ENCODE results near the gene KIF24. TPM values are rescaled to one million over a fixed set of nuclear protein-coding genes. Genes with fewer than 3 reads are reported as not detected.
"Not testable (repeated sequence)": the region's sequence is repeated elsewhere in the genome, so short reads cannot be mapped to it uniquely, and the experiment has no call there.

KIF24 gene
- total RNA-seq, 1 experiment from 2014 or later, result 5.8 TPM

- H3K9ac ChIP-seq (ENCODE audit: low read length); intact Hi-C loops (cut with micrococcal nuclease); H3K4me2 ChIP-seq (ENCODE audit: low read length); H3K9me2 ChIP-seq (ENCODE audit: insufficient read depth); RAD21 ChIA-PET (ENCODE audit: low non-redundant PET in 1 of 2, low total read pairs in 2 of 2, uncharacterized antibody in 2 of 2, unreplicated experiment in 2 of 2); H3K36me3 ChIP-seq (ENCODE audit: control insufficient read depth in 1 of 2, insufficient read depth in 2 of 2, low read length in 2 of 2); H3K27ac ChIP-seq (ENCODE audit: low read depth, low read length); H3K27me3 ChIP-seq (ENCODE audit: insufficient read depth, low read length); H4K20me1 ChIP-seq (ENCODE audit: insufficient read depth); POLR2A ChIA-PET; H3K4me1 ChIP-seq (ENCODE audit: control insufficient read depth in 1 of 2, insufficient read depth in 2 of 2, low read length in 2 of 2); CTCF ChIA-PET; H2AFZ ChIP-seq (ENCODE audit: low read depth, low read length, poor library complexity, severe bottlenecking); DNase-seq (ENCODE audit: low read depth, low spot score); H3K79me2 ChIP-seq (ENCODE audit: insufficient read depth, low read length); H3K9me3 ChIP-seq (ENCODE audit: control insufficient read depth in 1 of 2, insufficient read depth in 1 of 2, low read depth in 1 of 2, low read length in 2 of 2); ATAC-seq; H3K4me3 ChIP-seq (replicated peaks in 1 of 2; ENCODE audit: low read depth in 1 of 2, low read length in 2 of 2); BruUV-seq (replicated peaks): not testable (repeated sequence)
Observed at GRCh38 chr9:34352122-34352652, 23.1 kb upstream of the KIF24 start.

GRCh38 chr9:34349324-34349723 is 20.3 kb upstream of the KIF24 start:
- no peak overlapping the region for H3K27ac ChIP-seq (ENCODE audit: low read depth, low read length)
- DNase-seq (ENCODE audit: low read depth, low spot score) (no peak), ATAC-seq (no peak)
- ChIA-PET POLR2A (no interaction called here), CTCF (no interaction called here), RAD21 (ENCODE audit: low non-redundant PET in 1 of 2, low total read pairs in 2 of 2, uncharacterized antibody in 2 of 2, unreplicated experiment in 2 of 2) (no interaction called here)
- H3K9me3 ChIP-seq (ENCODE audit: control insufficient read depth in 1 of 2, insufficient read depth in 1 of 2, low read depth in 1 of 2, low read length in 2 of 2), result no peaks in the 10 kb centered on the region
- H3K36me3 ChIP-seq (ENCODE audit: control insufficient read depth in 1 of 2, insufficient read depth in 2 of 2, low read length in 2 of 2), result no peaks in the 10 kb centered on the region
- no peak overlapping the region for H3K4me2 ChIP-seq (ENCODE audit: low read length)
- H3K79me2 ChIP-seq (ENCODE audit: insufficient read depth, low read length), result no peaks in the 10 kb centered on the region
- H3K4me3 ChIP-seq (replicated peaks in 1 of 2; ENCODE audit: low read depth in 1 of 2, low read length in 2 of 2), result no peak overlapping the region
- no peaks in the 10 kb centered on the region for H3K9me2 ChIP-seq (ENCODE audit: insufficient read depth)
- intact Hi-C loops (cut with micrococcal nuclease), result no loop called here
- no peaks in the 10 kb centered on the region for H3K4me1 ChIP-seq (ENCODE audit: control insufficient read depth in 1 of 2, insufficient read depth in 2 of 2, low read length in 2 of 2)
- H3K27me3 ChIP-seq (ENCODE audit: insufficient read depth, low read length), result no peaks in the 10 kb centered on the region
- H3K9ac ChIP-seq (ENCODE audit: low read length), result no peak overlapping the region
- no peak for TF ChIP-seq ELF1 (IDR thresholded peaks at IDR 0.05; ENCODE audit: borderline replicate concordance, low read depth)
- no peak for TF ChIP-seq EGR1 (IDR thresholded peaks at IDR 0.05; ENCODE audit: low read depth)
- TF ChIP-seq, protein P1, sequence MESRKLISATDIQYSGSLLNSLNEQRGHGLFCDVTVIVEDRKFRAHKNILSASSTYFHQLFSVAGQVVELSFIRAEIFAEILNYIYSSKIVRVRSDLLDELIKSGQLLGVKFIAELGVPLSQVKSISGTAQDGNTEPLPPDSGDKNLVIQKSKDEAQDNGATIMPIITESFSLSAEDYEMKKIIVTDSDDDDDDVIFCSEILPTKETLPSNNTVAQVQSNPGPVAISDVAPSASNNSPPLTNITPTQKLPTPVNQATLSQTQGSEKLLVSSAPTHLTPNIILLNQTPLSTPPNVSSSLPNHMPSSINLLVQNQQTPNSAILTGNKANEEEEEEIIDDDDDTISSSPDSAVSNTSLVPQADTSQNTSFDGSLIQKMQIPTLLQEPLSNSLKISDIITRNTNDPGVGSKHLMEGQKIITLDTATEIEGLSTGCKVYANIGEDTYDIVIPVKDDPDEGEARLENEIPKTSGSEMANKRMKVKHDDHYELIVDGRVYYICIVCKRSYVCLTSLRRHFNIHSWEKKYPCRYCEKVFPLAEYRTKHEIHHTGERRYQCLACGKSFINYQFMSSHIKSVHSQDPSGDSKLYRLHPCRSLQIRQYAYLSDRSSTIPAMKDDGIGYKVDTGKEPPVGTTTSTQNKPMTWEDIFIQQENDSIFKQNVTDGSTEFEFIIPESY (IDR thresholded peaks at IDR 0.05; ENCODE audit: extremely low read depth, insufficient replicate concordance, low read length), result no peak
- TF ChIP-seq, protein P2, sequence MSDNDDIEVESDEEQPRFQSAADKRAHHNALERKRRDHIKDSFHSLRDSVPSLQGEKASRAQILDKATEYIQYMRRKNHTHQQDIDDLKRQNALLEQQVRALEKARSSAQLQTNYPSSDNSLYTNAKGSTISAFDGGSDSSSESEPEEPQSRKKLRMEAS (IDR thresholded peaks at IDR 0.05), result no peak
- TF ChIP-seq, protein P3, sequence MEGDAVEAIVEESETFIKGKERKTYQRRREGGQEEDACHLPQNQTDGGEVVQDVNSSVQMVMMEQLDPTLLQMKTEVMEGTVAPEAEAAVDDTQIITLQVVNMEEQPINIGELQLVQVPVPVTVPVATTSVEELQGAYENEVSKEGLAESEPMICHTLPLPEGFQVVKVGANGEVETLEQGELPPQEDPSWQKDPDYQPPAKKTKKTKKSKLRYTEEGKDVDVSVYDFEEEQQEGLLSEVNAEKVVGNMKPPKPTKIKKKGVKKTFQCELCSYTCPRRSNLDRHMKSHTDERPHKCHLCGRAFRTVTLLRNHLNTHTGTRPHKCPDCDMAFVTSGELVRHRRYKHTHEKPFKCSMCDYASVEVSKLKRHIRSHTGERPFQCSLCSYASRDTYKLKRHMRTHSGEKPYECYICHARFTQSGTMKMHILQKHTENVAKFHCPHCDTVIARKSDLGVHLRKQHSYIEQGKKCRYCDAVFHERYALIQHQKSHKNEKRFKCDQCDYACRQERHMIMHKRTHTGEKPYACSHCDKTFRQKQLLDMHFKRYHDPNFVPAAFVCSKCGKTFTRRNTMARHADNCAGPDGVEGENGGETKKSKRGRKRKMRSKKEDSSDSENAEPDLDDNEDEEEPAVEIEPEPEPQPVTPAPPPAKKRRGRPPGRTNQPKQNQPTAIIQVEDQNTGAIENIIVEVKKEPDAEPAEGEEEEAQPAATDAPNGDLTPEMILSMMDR (IDR thresholded peaks at IDR 0.05 in 2 of 3, conservative IDR thresholded peaks at IDR 0.05 in 1 of 3; ENCODE audit: borderline replicate concordance in 1 of 3, insufficient read depth in 1 of 3, low read depth in 2 of 3, low read length in 2 of 3), result no peak
- H2AFZ ChIP-seq (ENCODE audit: low read depth, low read length, poor library complexity, severe bottlenecking), result no peak overlapping the region
- H4K20me1 ChIP-seq (ENCODE audit: insufficient read depth), result no peaks in the 10 kb centered on the region
- BruUV-seq (replicated peaks), result no TSS peak

Data from HCT116 (cell line).